ENCODE data around the gene DIS3L2.
"Not testable (repeated sequence)": the region's sequence is repeated elsewhere in the genome, so short reads cannot be mapped to it uniquely, and the experiment has no call there.

Gene DIS3L2

GRCh38 chr2:232361646-232362045, 400.1 kb downstream of the DIS3L2 start:
- no peak overlapping the region for H4K8ac ChIP-seq (ENCODE audit: low read depth, low read length)
- no peak overlapping the region for H3K23ac ChIP-seq (ENCODE audit: low read length)
- H2BK5ac ChIP-seq (ENCODE audit: low read length): no peak overlapping the region
- no peak overlapping the region for H2BK15ac ChIP-seq (replicated peaks; ENCODE audit: low read depth)
- WGBS (ENCODE audit: extremely low coverage, insufficient coverage, low lambda C conversion rate): no CpG with 5 or more reads among the region's 5 CpGs
- H2BK120ac ChIP-seq (ENCODE audit: low read depth, low read length): no peak overlapping the region
- no peaks in the 10 kb centered on the region for H3K27me3 ChIP-seq (ENCODE audit: insufficient read depth, low read length, poor library complexity)
- H2AK5ac ChIP-seq (ENCODE audit: low read length): no peak overlapping the region
- H3K4me3 ChIP-seq (ENCODE audit: low read length): no peak overlapping the region
- H4K5ac ChIP-seq (ENCODE audit: low read length): no peak overlapping the region
- no peaks in the 10 kb centered on the region for H3K36me3 ChIP-seq (ENCODE audit: control insufficient read depth, insufficient read depth, low read length)
- H3K79me1 ChIP-seq (ENCODE audit: low read length): no peaks in the 10 kb centered on the region
- no peak overlapping the region for H3K18ac ChIP-seq (ENCODE audit: low read length)
- no peak for DNase-seq
- no peak overlapping the region for H3K9ac ChIP-seq (ENCODE audit: low read length)
- no peak overlapping the region for H3K56ac ChIP-seq (ENCODE audit: low read length)
- no peaks in the 10 kb centered on the region for H3K79me2 ChIP-seq (ENCODE audit: control insufficient read depth, insufficient read depth, low read length)
- no peak overlapping the region for H3K4me2 ChIP-seq (ENCODE audit: low read length)
- no peaks in the 10 kb centered on the region for H3K4me1 ChIP-seq (ENCODE audit: control insufficient read depth, low read depth, low read length)
- H3K4ac ChIP-seq (ENCODE audit: low read depth, low read length): no peak overlapping the region
- H3K27ac ChIP-seq (ENCODE audit: low read depth, low read length): no peak overlapping the region

GRCh38 chr2:232362174-232362900, 400.8 kb downstream of the DIS3L2 start:
- Histone ChIP-seq H3K4ac (ENCODE audit: low read depth, low read length) (no peak overlapping the region), H3K36me3 (ENCODE audit: control insufficient read depth, insufficient read depth, low read length) (no peaks in the 10 kb centered on the region), H3K4me1 (ENCODE audit: control insufficient read depth, low read depth, low read length) (no peaks in the 10 kb centered on the region), H3K79me2 (ENCODE audit: control insufficient read depth, insufficient read depth, low read length) (no peaks in the 10 kb centered on the region), H2AK5ac (ENCODE audit: low read length) (no peak overlapping the region), H3K4me2 (ENCODE audit: low read length) (no peak overlapping the region), H4K8ac (ENCODE audit: low read depth, low read length) (no peak overlapping the region), H2BK5ac (ENCODE audit: low read length) (no peak overlapping the region), H3K18ac (ENCODE audit: low read length) (no peak overlapping the region), H3K9ac (ENCODE audit: low read length) (no peak overlapping the region), H3K79me1 (ENCODE audit: low read length) (no peaks in the 10 kb centered on the region), H2BK15ac (replicated peaks; ENCODE audit: low read depth) (no peak overlapping the region), H3K56ac (ENCODE audit: low read length) (no peak overlapping the region), H2BK120ac (ENCODE audit: low read depth, low read length) (no peak overlapping the region), H3K23ac (ENCODE audit: low read length) (no peak overlapping the region), H3K27me3 (ENCODE audit: insufficient read depth, low read length, poor library complexity) (no peaks in the 10 kb centered on the region), H4K5ac (ENCODE audit: low read length) (no peak overlapping the region), H3K27ac (ENCODE audit: low read depth, low read length) (no peak overlapping the region), H3K4me3 (ENCODE audit: low read length) (no peak overlapping the region)
- WGBS (ENCODE audit: extremely low coverage, insufficient coverage, low lambda C conversion rate): no CpG with 5 or more reads among the region's 8 CpGs
- no peak for DNase-seq

GRCh38 chr2:232363064-232363783, 401.7 kb downstream of the DIS3L2 start:
- DNase-seq; H3K56ac ChIP-seq (ENCODE audit: low read length); H3K79me2 ChIP-seq (ENCODE audit: control insufficient read depth, insufficient read depth, low read length); H2BK120ac ChIP-seq (ENCODE audit: low read depth, low read length); H3K4ac ChIP-seq (ENCODE audit: low read depth, low read length); H3K27ac ChIP-seq (ENCODE audit: low read depth, low read length); H3K23ac ChIP-seq (ENCODE audit: low read length); H2BK5ac ChIP-seq (ENCODE audit: low read length); H2AK5ac ChIP-seq (ENCODE audit: low read length); H2BK15ac ChIP-seq (replicated peaks; ENCODE audit: low read depth); H4K8ac ChIP-seq (ENCODE audit: low read depth, low read length); H3K79me1 ChIP-seq (ENCODE audit: low read length); H3K18ac ChIP-seq (ENCODE audit: low read length); H3K27me3 ChIP-seq (ENCODE audit: insufficient read depth, low read length, poor library complexity); H3K9ac ChIP-seq (ENCODE audit: low read length); H3K4me2 ChIP-seq (ENCODE audit: low read length); H4K5ac ChIP-seq (ENCODE audit: low read length); H3K4me3 ChIP-seq (ENCODE audit: low read length); H3K4me1 ChIP-seq (ENCODE audit: control insufficient read depth, low read depth, low read length); H3K36me3 ChIP-seq (ENCODE audit: control insufficient read depth, insufficient read depth, low read length): not testable (repeated sequence)
- WGBS (ENCODE audit: extremely low coverage, insufficient coverage, low lambda C conversion rate): no CpG with 5 or more reads among the region's 12 CpGs

- Histone ChIP-seq H3K4me1 (ENCODE audit: control insufficient read depth, low read depth, low read length) (no peaks in the 10 kb centered on the region), H3K23ac (ENCODE audit: low read length) (no peak overlapping the region), H3K56ac (ENCODE audit: low read length) (no peak overlapping the region), H2BK120ac (ENCODE audit: low read depth, low read length) (no peak overlapping the region), H3K27me3 (ENCODE audit: insufficient read depth, low read length, poor library complexity) (no peaks in the 10 kb centered on the region), H3K79me1 (ENCODE audit: low read length) (no peaks in the 10 kb centered on the region), H3K4me2 (ENCODE audit: low read length) (no peak overlapping the region), H3K4me3 (ENCODE audit: low read length) (no peak overlapping the region), H3K9ac (ENCODE audit: low read length) (no peak overlapping the region), H3K4ac (ENCODE audit: low read depth, low read length) (no peak overlapping the region), H4K5ac (ENCODE audit: low read length) (no peak overlapping the region), H3K79me2 (ENCODE audit: control insufficient read depth, insufficient read depth, low read length) (no peaks in the 10 kb centered on the region), H2BK5ac (ENCODE audit: low read length) (no peak overlapping the region), H3K36me3 (ENCODE audit: control insufficient read depth, insufficient read depth, low read length) (no peaks in the 10 kb centered on the region), H4K8ac (ENCODE audit: low read depth, low read length) (no peak overlapping the region), H2BK15ac (replicated peaks; ENCODE audit: low read depth) (no peak overlapping the region), H3K27ac (ENCODE audit: low read depth, low read length) (no peak overlapping the region), H3K18ac (ENCODE audit: low read length) (no peak overlapping the region), H2AK5ac (ENCODE audit: low read length) (no peak overlapping the region)
- DNase-seq: no peak
- no CpG with 5 or more reads among the region's 14 CpGs for WGBS (ENCODE audit: extremely low coverage, insufficient coverage, low lambda C conversion rate)
These were observed 402.5 kb downstream of the DIS3L2 start for GRCh38 chr2:232363784-232364615.

GRCh38 chr2:232364806-232365594, 403.5 kb downstream of the DIS3L2 start:
- H2BK120ac ChIP-seq (ENCODE audit: low read depth, low read length); H3K4me1 ChIP-seq (ENCODE audit: control insufficient read depth, low read depth, low read length); H3K79me1 ChIP-seq (ENCODE audit: low read length); DNase-seq; H3K27ac ChIP-seq (ENCODE audit: low read depth, low read length); H3K36me3 ChIP-seq (ENCODE audit: control insufficient read depth, insufficient read depth, low read length); H3K27me3 ChIP-seq (ENCODE audit: insufficient read depth, low read length, poor library complexity); H3K23ac ChIP-seq (ENCODE audit: low read length); H3K56ac ChIP-seq (ENCODE audit: low read length); H2BK15ac ChIP-seq (replicated peaks; ENCODE audit: low read depth); H4K8ac ChIP-seq (ENCODE audit: low read depth, low read length); H4K5ac ChIP-seq (ENCODE audit: low read length); H3K18ac ChIP-seq (ENCODE audit: low read length); H3K4me3 ChIP-seq (ENCODE audit: low read length); H3K4me2 ChIP-seq (ENCODE audit: low read length); H3K79me2 ChIP-seq (ENCODE audit: control insufficient read depth, insufficient read depth, low read length); H3K4ac ChIP-seq (ENCODE audit: low read depth, low read length); H2AK5ac ChIP-seq (ENCODE audit: low read length); H3K9ac ChIP-seq (ENCODE audit: low read length); H2BK5ac ChIP-seq (ENCODE audit: low read length): not testable (repeated sequence)
- no CpG with 5 or more reads among the region's 18 CpGs for WGBS (ENCODE audit: extremely low coverage, insufficient coverage, low lambda C conversion rate)
